HL-60/S4 (cell line): ENCODE measurements around the gene LIPI.
"Not testable (repeated sequence)": the region's sequence is repeated elsewhere in the genome, so short reads cannot be mapped to it uniquely, and the experiment has no call there.

Experiments
- in situ Hi-C: fragments of 300-500 bp; cut with MboI; formaldehyde crosslinking; loops from 2 replicates; pipeline ENCODE4 v1.14.3; 2022; ENCODE audit warnings: low sequenced_read_pairs

Gene LIPI

GRCh38 chr21:14210738-14211137, at the start of gene LIPI:
LIPI (minus strand) TSS chr21:14210955; CDS start chr21:14210845, 110 bp downstream.
- in situ Hi-C loops = no loop called here

GRCh38 chr21:14260174-14260764, 49.5 kb upstream of the LIPI start:
- in situ Hi-C loops = no loop called here

- in situ Hi-C loops = no loop called here
Measured at GRCh38 chr21:14259747-14260146, 49.0 kb upstream of the LIPI start.

GRCh38 chr21:14251336-14251735, 40.6 kb upstream of the LIPI start:
- in situ Hi-C loops = no loop called here

DNA sequence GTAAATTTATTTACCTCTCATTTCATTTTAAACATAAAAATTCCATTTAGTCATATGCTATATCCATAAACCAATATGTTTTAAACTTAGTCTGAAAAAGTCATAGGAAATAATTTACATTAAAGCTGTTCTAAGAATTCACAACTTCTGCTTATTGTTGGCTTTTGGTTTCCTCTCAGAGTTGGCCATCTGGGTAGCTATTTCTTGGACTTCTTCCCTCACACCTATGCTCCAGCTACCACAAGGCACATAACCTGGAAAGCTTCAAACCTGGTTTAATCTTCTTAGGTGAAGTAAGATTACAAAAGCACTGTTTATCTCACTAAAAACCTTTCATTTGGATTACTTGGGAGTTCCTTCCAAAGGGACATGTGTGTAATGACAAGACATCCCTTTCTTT, 35.0 kb upstream of the LIPI start:
- in situ Hi-C loops = no loop called here

DNA sequence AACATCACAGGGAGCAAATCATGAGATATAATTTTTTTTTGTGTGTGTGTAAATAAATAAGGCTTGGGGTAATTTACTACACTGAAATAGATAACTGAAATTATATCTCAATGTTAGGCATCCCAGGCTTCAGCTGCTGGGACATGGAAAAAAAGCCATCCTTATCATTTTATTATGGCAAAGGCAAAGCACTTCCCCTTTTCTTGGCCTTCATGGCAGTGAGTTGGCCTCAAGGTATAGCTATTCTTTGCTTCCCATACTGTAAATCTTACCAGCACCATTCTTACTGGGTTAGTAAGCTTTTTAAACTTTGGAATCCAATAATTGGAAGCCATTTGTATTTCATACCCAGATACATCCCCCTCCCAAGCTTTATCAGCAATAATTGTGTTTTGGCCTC, 34.2 kb upstream of the LIPI start:
- in situ Hi-C loops = no loop called here

DNA sequence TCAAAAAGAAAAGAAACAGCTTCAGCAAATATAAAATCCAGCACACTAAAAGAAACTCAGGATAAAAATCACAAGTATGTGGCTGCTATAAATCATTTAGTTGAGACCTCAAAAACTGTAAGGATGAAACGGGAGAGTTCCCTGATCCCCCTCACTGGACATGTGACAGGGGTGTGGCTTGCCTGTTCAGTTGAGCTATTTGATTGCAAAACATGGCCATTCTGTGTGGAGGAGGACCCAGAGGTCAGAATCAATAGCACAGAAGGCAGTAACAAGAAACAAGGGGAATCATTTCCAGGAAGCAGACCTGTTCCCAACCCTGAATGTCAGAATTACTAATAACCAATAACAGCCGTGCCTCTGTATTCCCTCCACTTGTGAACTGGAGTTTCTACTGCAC, 33.1 kb upstream of the LIPI start:
- in situ Hi-C loops = no loop called here

GRCh38 chr21:14243461-14243860, 32.7 kb upstream of the LIPI start:
- in situ Hi-C loops = no loop called here

DNA sequence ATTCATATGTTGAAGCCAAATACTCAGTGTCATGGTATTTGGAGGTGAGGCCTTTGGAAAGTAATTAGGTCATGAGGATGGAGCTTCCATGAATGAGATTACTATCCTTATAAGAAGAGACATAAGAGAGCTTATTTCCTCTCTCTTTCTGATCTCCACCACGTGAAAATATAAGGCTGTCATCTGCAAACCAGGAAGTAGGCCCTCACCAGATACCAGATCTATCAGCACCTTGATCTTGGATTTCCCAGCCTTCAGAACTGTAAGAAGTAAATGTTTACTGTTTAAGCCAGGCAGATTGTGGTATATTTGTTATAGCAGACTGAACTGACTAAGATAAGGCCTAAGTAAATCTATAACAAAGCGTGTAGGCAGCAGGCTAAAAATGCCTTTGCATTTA, 30.5 kb upstream of the LIPI start:
- in situ Hi-C loops = no loop called here

GRCh38 chr21:14239281-14239680, 28.5 kb upstream of the LIPI start:
- in situ Hi-C loops = no loop called here

GRCh38 chr21:14236180-14236579, 25.4 kb upstream of the LIPI start:
- in situ Hi-C loops = no loop called here

DNA sequence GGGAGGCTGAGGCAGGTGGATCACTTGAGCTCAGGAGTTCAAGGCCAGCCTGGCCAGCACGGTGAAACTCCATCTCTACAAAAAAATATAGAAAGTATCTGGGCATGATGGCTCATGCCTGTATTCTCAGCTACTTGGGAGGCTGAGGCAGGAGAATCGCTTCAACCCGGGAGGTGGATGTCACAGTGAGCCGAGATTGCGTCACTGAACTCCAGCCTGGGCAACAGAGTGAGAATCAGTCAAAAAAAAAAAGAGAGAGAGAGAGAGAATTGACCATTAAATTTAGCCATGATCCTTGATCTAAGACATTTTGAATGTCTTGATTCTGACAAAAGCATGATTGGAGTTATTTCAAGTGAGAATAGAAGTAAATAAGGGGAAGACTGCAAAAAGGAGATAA, 24.3 kb upstream of the LIPI start:
- in situ Hi-C loops = no loop called here

- in situ Hi-C loops = no loop called here
Measured at GRCh38 chr21:14229399-14229798, 18.6 kb upstream of the LIPI start.

DNA sequence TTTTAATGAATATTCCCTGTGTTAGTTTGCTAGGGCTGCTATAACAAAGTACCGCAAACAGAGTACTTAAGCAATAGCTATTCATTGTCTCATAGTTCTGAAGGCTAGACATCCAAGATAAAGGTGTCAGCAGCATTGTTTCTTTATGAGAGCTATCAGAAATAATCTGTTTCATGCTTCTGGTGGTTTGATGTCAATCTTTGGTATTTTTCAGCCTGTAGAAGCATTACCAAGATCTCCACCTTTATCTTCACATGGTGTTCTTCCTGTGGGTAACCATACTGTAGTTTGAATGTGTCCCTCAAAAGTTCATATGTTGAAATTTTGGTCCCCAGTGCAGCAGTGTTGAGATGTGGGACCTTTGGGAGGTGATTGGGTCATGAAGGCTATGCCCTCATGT, 12.6 kb upstream of the LIPI start:
- in situ Hi-C loops = no loop called here

DNA sequence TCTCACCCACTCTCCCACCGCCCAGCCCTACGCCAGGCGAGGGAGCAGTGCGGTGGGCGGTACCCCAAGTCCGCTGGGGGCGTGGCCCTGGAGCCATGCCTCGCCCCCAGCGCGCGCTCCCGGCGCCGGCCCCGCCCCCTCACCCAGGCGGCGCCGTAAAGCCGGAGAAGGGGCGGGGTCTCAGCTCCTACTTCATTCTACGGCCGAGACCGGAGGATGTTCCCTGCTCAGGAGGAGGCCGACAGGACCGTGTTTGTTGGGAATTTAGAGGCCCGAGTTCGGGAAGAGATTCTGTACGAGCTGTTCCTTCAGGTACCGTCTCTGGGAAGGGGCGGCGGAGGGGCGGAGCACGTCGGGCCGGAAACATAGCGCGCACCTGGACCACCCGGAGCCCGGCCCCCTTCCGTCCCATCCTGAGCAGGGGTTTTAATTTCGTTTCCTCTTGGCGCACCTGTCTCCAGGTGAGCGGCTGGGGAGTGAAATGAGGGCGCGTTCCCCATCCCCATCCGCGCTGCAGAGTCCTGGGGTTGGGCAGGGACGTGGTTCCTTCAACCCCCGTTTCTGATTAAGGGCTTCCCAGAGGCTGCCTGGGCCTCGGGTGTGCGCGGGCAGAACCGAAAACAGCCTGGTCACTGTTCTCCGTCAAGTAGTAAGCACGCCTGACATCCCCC, 5.4 kb upstream of the LIPI start, which contains the start of gene RBM11:
Gene RBM11, plus strand, starts transcription at position 187 of the 671 bp plus-strand sequence. Its CDS starts 30 bp downstream, at position 217.
- in situ Hi-C loops = no loop called here

GRCh38 chr21:14213164-14213563, 2.4 kb upstream of the LIPI start:
- in situ Hi-C loops = no loop called here

- in situ Hi-C loops = no loop called here
Measured at GRCh38 chr21:14206222-14206621, 4.5 kb downstream of the LIPI start.

- in situ Hi-C loops = not testable (repeated sequence)
Measured at GRCh38 chr21:14166463-14167223, 44.1 kb downstream of the LIPI start.

DNA sequence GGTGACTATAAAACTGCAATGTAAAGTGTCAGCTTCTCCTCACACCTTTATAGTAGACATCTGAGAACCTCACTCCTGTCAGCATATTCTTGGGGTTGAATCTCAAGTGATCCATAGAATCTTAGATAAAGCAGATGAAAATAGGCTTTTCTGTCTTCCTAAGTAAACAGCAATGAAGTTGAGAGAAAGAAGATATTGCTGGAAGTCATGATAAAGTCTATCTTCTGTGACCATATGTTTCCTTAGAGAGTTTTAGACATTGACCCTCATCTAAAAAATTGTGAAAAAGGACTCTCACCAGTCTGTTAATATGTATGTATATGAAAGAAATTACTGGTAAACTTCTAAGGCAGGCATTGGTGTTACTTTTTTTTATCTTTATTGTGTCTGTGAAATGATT, 66.8 kb downstream of the LIPI start:
- in situ Hi-C loops = no loop called here

DNA sequence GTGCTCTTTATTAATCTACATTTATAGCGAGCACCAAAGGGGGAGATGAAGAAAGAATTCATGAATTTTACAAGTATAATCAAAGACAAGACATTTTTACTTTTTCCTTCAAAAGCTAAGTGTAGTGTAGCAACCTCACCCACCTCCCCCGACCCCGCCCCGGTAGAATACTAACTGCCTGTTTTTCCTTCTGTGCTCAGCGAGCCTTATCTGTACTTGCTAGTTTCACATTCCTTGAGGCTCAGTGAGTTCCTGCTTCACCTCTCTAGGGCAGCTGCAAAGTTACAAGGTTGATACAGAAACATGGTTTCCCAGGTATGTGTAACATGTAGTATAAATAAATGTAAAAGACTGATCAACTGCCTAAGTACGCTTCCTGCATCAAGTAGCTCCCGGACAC, 86.5 kb downstream of the LIPI start:
- in situ Hi-C loops = no loop called here

GRCh38 chr21:14121719-14122118, 89.0 kb downstream of the LIPI start:
- in situ Hi-C loops = no loop called here

DNA sequence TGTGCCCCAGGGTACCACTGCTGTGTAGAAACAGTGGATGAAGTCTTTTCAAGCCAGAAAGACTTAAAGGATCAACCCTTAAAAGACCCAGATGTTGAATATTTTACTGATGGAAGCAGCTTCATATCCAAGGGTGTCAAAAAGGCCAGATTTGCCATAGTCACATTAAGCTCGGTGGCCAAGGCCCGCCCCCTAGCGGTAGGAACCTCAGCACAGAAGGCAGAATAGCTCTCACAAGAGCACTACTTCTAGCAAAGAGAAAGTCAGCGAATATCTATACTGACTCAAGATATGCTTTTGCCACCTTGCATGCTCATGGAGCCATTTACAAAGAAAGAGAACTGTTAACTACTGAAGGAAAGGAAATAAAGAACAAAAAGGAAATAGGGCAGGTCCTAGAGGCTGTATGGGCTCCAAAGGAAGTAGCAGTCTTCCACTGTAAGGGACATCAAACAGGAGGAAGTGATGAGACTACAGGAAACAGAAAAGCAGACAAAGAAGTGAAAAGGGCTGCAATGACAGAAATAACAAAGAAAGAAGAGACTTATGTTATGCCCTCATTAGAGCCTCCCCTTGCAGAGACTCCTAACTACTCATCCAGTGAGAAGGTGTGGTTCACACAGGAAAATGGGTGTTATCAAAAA, 90.5 kb downstream of the LIPI start:
- in situ Hi-C loops = no loop called here
